ENCODE measurements around the gene THOC5. TPM values are rescaled to one million over a fixed set of nuclear protein-coding genes. Genes with fewer than 3 reads are reported as not detected.
"Not testable (repeated sequence)": the region's sequence is repeated elsewhere in the genome, so short reads cannot be mapped to it uniquely, and the experiment has no call there.

The THOC5 gene
- total and polyA plus RNA-seq, 8 donors = 11.8 to 21.7 (median 17.3) TPM

- intact Hi-C loops (cut with DNase I) = no loop called here
- no peak overlapping the region for H3K4me3 ChIP-seq
- H3K27ac ChIP-seq = no peak overlapping the region
- no peak for ATAC-seq
- H3K4me1 ChIP-seq = no peaks in the 10 kb centered on the region
- DNase-seq = no peak
- no peak for TF ChIP-seq CTCF (IDR thresholded peaks at IDR 0.05)
- 91 to 96% methylated on average over 7 of the region's 7 CpGs for WGBS, 2 donors
- FAIRE-seq = no peak
- H3K9me3 ChIP-seq = no peaks in the 10 kb centered on the region
- H3K27me3 ChIP-seq = no peaks in the 10 kb centered on the region
- H3K36me3 ChIP-seq = peaks cover 0 to 17% (median 4%) of the 10 kb centered on the region in 3 donors
Measured at GRCh38 chr22:29570456-29570855, 16.9 kb upstream of the THOC5 start.

- peaks cover 0 to 17% (median 4%) of the 10 kb centered on the region in 3 donors for H3K36me3 ChIP-seq
- no peak for ATAC-seq
- intact Hi-C loops (cut with DNase I) = no loop called here
- H3K27me3 ChIP-seq = no peaks in the 10 kb centered on the region
- H3K9me3 ChIP-seq = no peaks in the 10 kb centered on the region
- DNase-seq = no peak
- no peaks in the 10 kb centered on the region for H3K4me1 ChIP-seq
- WGBS, 2 donors = 87 to 90% methylated on average over 7 of the region's 7 CpGs
- H3K27ac ChIP-seq = no peak overlapping the region
- TF ChIP-seq CTCF (IDR thresholded peaks at IDR 0.05) = no peak
- H3K4me3 ChIP-seq = no peak overlapping the region
- FAIRE-seq = no peak
Measured at GRCh38 chr22:29569011-29569678, 15.6 kb upstream of the THOC5 start.

GRCh38 chr22:29567338-29567737, 13.8 kb upstream of the THOC5 start:
- Histone ChIP-seq H3K4me3 (no peak overlapping the region), H3K27me3 (no peaks in the 10 kb centered on the region), H3K36me3 (peaks cover 0 to 17% (median 6%) of the 10 kb centered on the region in 3 donors), H3K9me3 (no peaks in the 10 kb centered on the region), H3K27ac (no peak overlapping the region), H3K4me1 (no peaks in the 10 kb centered on the region)
- DNase-seq (no peak), ATAC-seq (no peak), FAIRE-seq (no peak)
- TF ChIP-seq CTCF (IDR thresholded peaks at IDR 0.05) = no peak
- 77 to 96% methylated on average over 7 of the region's 7 CpGs for WGBS, 2 donors
- intact Hi-C loops (cut with DNase I) = no loop called here

GRCh38 chr22:29566513-29566912, 13.0 kb upstream of the THOC5 start:
- not testable (repeated sequence) for FAIRE-seq

GRCh38 chr22:29563652-29564460, 10.3 kb upstream of the THOC5 start:
- no peak overlapping the region for H3K27ac ChIP-seq
- peaks cover 0 to 10% (median 4%) of the 10 kb centered on the region in 3 donors for H3K36me3 ChIP-seq
- FAIRE-seq (no peak), ATAC-seq (no peak), DNase-seq (no peak)
- H3K4me3 ChIP-seq = no peak overlapping the region
- H3K4me1 ChIP-seq = no peaks in the 10 kb centered on the region
- TF ChIP-seq CTCF (IDR thresholded peaks at IDR 0.05) = no peak
- no peaks in the 10 kb centered on the region for H3K9me3 ChIP-seq
- WGBS, 2 donors = 83 to 90% methylated on average over 6 of the region's 6 CpGs
- H3K27me3 ChIP-seq = no peaks in the 10 kb centered on the region
- intact Hi-C loops (cut with DNase I) = no loop called here

More at GRCh38 chr22:29566513-29566912, 13.0 kb upstream of the THOC5 start:
- ATAC-seq; H3K9me3 ChIP-seq; DNase-seq; H3K4me1 ChIP-seq; H3K27ac ChIP-seq; H3K27me3 ChIP-seq; intact Hi-C loops (cut with DNase I); H3K4me3 ChIP-seq: not testable (repeated sequence)
- peaks cover 0 to 17% (median 6%) of the 10 kb centered on the region in 3 donors for H3K36me3 ChIP-seq
- 95 to 99% methylated on average over 7 of the region's 7 CpGs for WGBS, 2 donors
